Adrenal gland (tissue), 5 donors: ENCODE results near the gene RSU1.

Experiments used
- CTCF ChIP-seq, 6 experiments: fragments of 450-650 bp in 4 of 6; fragments of 200-600 bp in 2 of 6; sonication (generic) in 1 of 6; IDR thresholded peaks; 1 replicate in 5 of 6; 2 replicates in 1 of 6; pipeline versions ENCODE4 v1.5.1 to v1.8.0; 2016 to 2021; ENCODE audit warnings: antibody characterized with exemption in 6 of 6, mild to moderate bottlenecking in 2 of 6, moderate library complexity in 1 of 6
- POLR2A ChIP-seq, 2 donors: fragments of 450-650 bp; IDR thresholded peaks; one replicate each; pipeline ENCODE4 v1.6.1; 2017; ENCODE audit warnings: antibody characterized with exemption in 2 of 2, mild to moderate bottlenecking in 2 of 2, moderate library complexity in 1 of 2
- donor health status: DM: no; HTN: no; CAD: no.

DNA sequence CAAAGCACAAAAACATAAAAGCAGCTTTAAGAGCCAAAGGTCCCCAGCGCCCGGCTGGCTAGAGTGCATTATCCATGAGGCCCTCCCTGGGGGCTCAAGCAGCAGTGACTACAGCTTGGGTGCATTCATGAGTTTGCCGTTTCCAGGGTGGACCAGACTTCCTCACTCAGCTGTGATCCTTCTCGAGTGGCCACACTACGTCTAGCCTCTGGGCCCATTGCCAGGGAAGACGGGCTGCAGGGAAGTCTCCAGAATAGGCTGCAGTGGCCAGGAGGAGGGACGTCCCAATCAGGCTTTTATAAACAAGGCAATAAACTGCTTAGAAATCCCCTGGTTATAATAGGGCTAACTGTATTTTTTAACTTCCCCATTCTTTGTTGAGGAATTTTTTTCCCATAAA, 206.2 kb downstream of the RSU1 start:
- TF ChIP-seq CTCF (IDR thresholded peaks at IDR 0.05) (no peak), POLR2A (IDR thresholded peaks at IDR 0.05) (no peak)
